Endothelial cell of umbilical vein (primary cell): ENCODE measurements around the gene EMC8. TPM values are rescaled to one million over a fixed set of nuclear protein-coding genes. Genes with fewer than 3 reads are reported as not detected.

Experiments
- BruUV-seq: library from RNA; stranded (reverse); fragments of 400-500 nt; replicated peaks from 2 replicates; lab custom pipeline; 2021; lab: Mats Ljungman, UMichigan
- CTCF ChIA-PET: fragments of 300-600, 350-600 bp; sonication (Branson Sonifier 250); formaldehyde crosslinking; loops from one replicate; lab custom pipeline; 2021; ENCODE audit warnings: antibody characterized with exemption, inconsistent platforms; lab: Charles Lee
- POLR2A ChIA-PET: fragments of 300-600, 350-600 bp; sonication (Branson Sonifier 250); formaldehyde crosslinking; loops from one replicate; lab custom pipeline; 2021; ENCODE audit warnings: antibody characterized with exemption, inconsistent platforms; lab: Charles Lee
- DNase-seq: peaks from one replicate; pipeline ENCODE4 v3.0.0-alpha.2; 2011; ENCODE audit warnings: low read depth, low spot score
- FAIRE-seq: peaks from 2 replicates; lab custom pipeline; 2011; peaks lifted over from hg19 to GRCh38; lab: Jason Lieb, UNC
- H2AFZ ChIP-seq: 2 replicates; pipeline ENCODE4 v1.6.0; 2012; ENCODE audit warnings: low read depth, low read length, control low read depth, inconsistent platforms
- H3K27ac ChIP-seq: 2 replicates; pipeline ENCODE4 v1.5.1; 2011; ENCODE audit warnings: low read depth, mild to moderate bottlenecking, control low read depth, low read length, moderate library complexity; ENCODE audit not compliant: insufficient read depth
- H3K27me3 ChIP-seq, 2 experiments: 2 replicates each; pipeline versions ENCODE4 v1.6.0 to v1.6.1; 2011; ENCODE audit warnings: low read length in 2 of 2, mixed read lengths in 1 of 2; ENCODE audit not compliant: control insufficient read depth in 2 of 2, insufficient read depth in 2 of 2
- H3K36me3 ChIP-seq, 2 experiments: 2 replicates in 1 of 2; 3 replicates in 1 of 2; pipeline ENCODE4 v1.5.1; 2011; ENCODE audit warnings: low read length in 2 of 2, mild to moderate bottlenecking in 1 of 2, moderate library complexity in 1 of 2; ENCODE audit not compliant: control insufficient read depth in 2 of 2, insufficient read depth in 2 of 2; ENCODE audit errors: extremely low read depth in 1 of 2
- H3K4me1 ChIP-seq: 3 replicates; pipeline ENCODE4 v1.5.1; 2011; ENCODE audit warnings: mild to moderate bottlenecking, low read length; ENCODE audit not compliant: control insufficient read depth, insufficient read depth; ENCODE audit errors: extremely low read depth
- H3K4me2 ChIP-seq: 2 replicates; pipeline ENCODE4 v1.6.1; 2011; ENCODE audit warnings: low read length, control low read depth, mixed read lengths; ENCODE audit not compliant: insufficient read depth
- H3K4me3 ChIP-seq, 3 experiments: fragments of 200-600 bp in 1 of 3; sonication (generic), shearing (Covaris generic) in 1 of 3; replicated peaks in 1 of 3; 2 replicates each; pipeline ENCODE4 v1.5.1; 2011 to 2016; ENCODE audit warnings: control low read depth in 3 of 3, low read length in 3 of 3, mild to moderate bottlenecking in 2 of 3, inconsistent platforms in 1 of 3, low read depth in 1 of 3, moderate library complexity in 1 of 3; ENCODE audit not compliant: insufficient read depth in 1 of 3
- H3K79me2 ChIP-seq: 2 replicates; pipeline ENCODE4 v1.6.0; 2012; ENCODE audit warnings: low read length, inconsistent platforms; ENCODE audit not compliant: control insufficient read depth, insufficient read depth
- H3K9ac ChIP-seq: replicated peaks from 2 replicates; pipeline ENCODE3; 2011; ENCODE audit warnings: low read length, control low read depth; ENCODE audit not compliant: insufficient read depth; ENCODE audit errors: extremely low read depth
- H3K9me1 ChIP-seq: replicated peaks from 3 replicates; pipeline ENCODE4 v1.6.0; 2011; ENCODE audit warnings: mild to moderate bottlenecking, low read length; ENCODE audit not compliant: control insufficient read depth, insufficient read depth; ENCODE audit errors: extremely low read depth
- H3K9me3 ChIP-seq: replicated peaks from 2 replicates; pipeline ENCODE4 v1.5.1; 2012; ENCODE audit warnings: low read length, inconsistent platforms; ENCODE audit not compliant: control insufficient read depth, insufficient read depth
- H4K20me1 ChIP-seq: replicated peaks from 2 replicates; pipeline ENCODE3; 2011; ENCODE audit warnings: mild to moderate bottlenecking, low read length; ENCODE audit not compliant: control insufficient read depth, insufficient read depth; ENCODE audit errors: extremely low read depth
- CTCF ChIP-seq, 2 donors: IDR thresholded peaks; 1 replicate in 1 of 2; 2 replicates in 1 of 2; pipeline ENCODE4 v1.5.1; 2011; ENCODE audit warnings: low read length in 2 of 2, mild to moderate bottlenecking in 2 of 2, moderate library complexity in 2 of 2, control low read depth in 1 of 2, inconsistent platforms in 1 of 2, low read depth in 1 of 2; ENCODE audit not compliant: insufficient read depth in 1 of 2; ENCODE audit errors: extremely low read depth in 1 of 2
- EZH2 ChIP-seq: IDR thresholded peaks from 2 replicates; pipeline ENCODE4 v1.6.1; 2012; ENCODE audit warnings: borderline replicate concordance, low read depth, mild to moderate bottlenecking, moderate library complexity, low read length, inconsistent platforms; ENCODE audit not compliant: severe bottlenecking
- FOS ChIP-seq: IDR thresholded peaks from 2 replicates; pipeline ENCODE4 v1.6.1; 2011; ENCODE audit warnings: mild to moderate bottlenecking, low read length, moderate library complexity, borderline replicate concordance; ENCODE audit not compliant: insufficient read depth
- GATA2 ChIP-seq: IDR thresholded peaks from 2 replicates; pipeline ENCODE4 v1.7.0; 2011; ENCODE audit warnings: low read depth, mild to moderate bottlenecking, moderate library complexity, mixed read lengths, low read length; ENCODE audit not compliant: insufficient read length, insufficient read depth
- JUN ChIP-seq: IDR thresholded peaks from 2 replicates; pipeline ENCODE4 v1.6.1; 2011; ENCODE audit warnings: borderline replicate concordance, low read depth; ENCODE audit not compliant: insufficient read length, insufficient read depth
- MAX ChIP-seq: IDR thresholded peaks from 2 replicates; pipeline ENCODE4 v1.6.1; 2011; ENCODE audit not compliant: insufficient read depth, insufficient read length
- MYC ChIP-seq: IDR thresholded peaks from one replicate; pipeline ENCODE4 v1.6.1; 2011; ENCODE audit warnings: mild to moderate bottlenecking, low read depth, low read length
- POLR2A ChIP-seq: IDR thresholded peaks from 2 replicates; pipeline ENCODE4 v1.6.1; 2012; ENCODE audit warnings: low read depth, mild to moderate bottlenecking, control low read depth, low read length
- POLR2AphosphoS5 ChIP-seq: IDR thresholded peaks from 2 replicates; pipeline ENCODE4 v1.6.1; 2012; ENCODE audit warnings: low read depth, mild to moderate bottlenecking, control low read depth, low read length, moderate library complexity; ENCODE audit not compliant: insufficient read depth
- dilution Hi-C: fragments of 300-500 bp; cut with MboI; formaldehyde crosslinking; loops from one replicate; pipeline ENCODE4 v1.15.0; 2019; ENCODE audit warnings: low sequenced_read_pairs; ENCODE audit not compliant: extremely low pct_ligation_motif_present
- intact Hi-C: fragments of 100-400 bp; cut with micrococcal nuclease; formaldehyde crosslinking; loops from one replicate; pipeline ENCODE4 v1.10.0; 2022
- polyA plus RNA-seq, 4 experiments: library from polyadenylated mRNA; depleted of rRNA in 3 of 4; stranded (reverse) in 3 of 4; unstranded in 1 of 4; fragments of >200 nt; gene quantifications; 2 replicates each; pipeline versions ENCODE4 v1.2.1 to v1.2.3, GENCODE V29; 2011 to 2012; ENCODE audit warnings: missing spikeins in 1 of 4
- total RNA-seq: library from RNA; stranded (reverse); gene quantifications from 2 replicates; pipeline ENCODE4 v1.2.3, GENCODE V29; 2021

EMC8 gene
- total and polyA plus RNA-seq, 2 donors (not counting 3 experiments of a cell fraction or from before 2014, with no cell fraction given): 51.2 to 59.6 TPM

- Histone ChIP-seq H3K9ac (no peak overlapping the region), H3K27me3 (peaks cover 0 to 2% of the 10 kb centered on the region in 2 experiments), H3K79me2 (no peaks in the 10 kb centered on the region), H3K9me1 (no peaks in the 10 kb centered on the region), H3K27ac (no peak overlapping the region), H3K9me3 (no peaks in the 10 kb centered on the region), H3K4me1 (no peaks in the 10 kb centered on the region), H3K4me3 (no peak overlapping the region), H3K36me3 (no peaks in the 10 kb centered on the region), H3K4me2 (no peak overlapping the region), H4K20me1 (no peaks in the 10 kb centered on the region), H2AFZ (no peak overlapping the region)
- CTCF ChIA-PET: interaction anchor here (1.2 to 8.2 kb wide), 2 partner anchors 164 to 193 kb away, joined by 7 to 564 read pairs; no protein-coding TSS in a partner anchor
- dilution Hi-C loops (no loop called here), intact Hi-C loops (loop anchor here (5.0 kb wide), 1 partner anchor 74 kb away; the partner anchor contains the start of gene IRF8)
- FAIRE-seq: no peak
- BruUV-seq: no TSS peak
- DNase-seq: no peak
- TF ChIP-seq MYC: no peak
- no peak for TF ChIP-seq FOS
- TF ChIP-seq POLR2A: no peak
- no peak for TF ChIP-seq EZH2
- POLR2A ChIA-PET: no interaction called here
These were observed 24.1 kb upstream of the EMC8 start for GRCh38 chr16:85823328-85823920.

- no TSS peak for BruUV-seq
- Histone ChIP-seq H3K9me3 (no peaks in the 10 kb centered on the region), H4K20me1 (no peaks in the 10 kb centered on the region), H3K4me3 (no peak overlapping the region), H3K27ac (no peak overlapping the region), H3K4me2 (no peak overlapping the region), H3K9ac (no peak overlapping the region), H3K79me2 (no peaks in the 10 kb centered on the region), H2AFZ (no peak overlapping the region), H3K9me1 (no peaks in the 10 kb centered on the region), H3K27me3 (peaks cover 0 to 2% of the 10 kb centered on the region in 2 experiments), H3K36me3 (no peaks in the 10 kb centered on the region), H3K4me1 (no peaks in the 10 kb centered on the region)
- ChIA-PET POLR2A (no interaction called here), CTCF (interaction anchor here (0.6 to 8.2 kb wide), 47 partner anchors 8 to 698 kb away, joined by 3 to 564 read pairs (median 5); partner anchors contain the start of gene IRF8)
- no peak for FAIRE-seq
- DNase-seq: no peak
- intact Hi-C loops (loop anchor here (5.0 kb wide), 1 partner anchor 75 kb away; the partner anchor contains the start of gene IRF8), dilution Hi-C loops (no loop called here)
- no peak for TF ChIP-seq MYC
- TF ChIP-seq EZH2: no peak
- no peak for TF ChIP-seq CTCF (IDR thresholded peaks at IDR 0.05; ENCODE audit: extremely low read depth in 1 of 2, insufficient read depth in 1 of 2, low read depth in 1 of 2, low read length in 2 of 2)
- no peak for TF ChIP-seq JUN
- no peak for TF ChIP-seq GATA2
- TF ChIP-seq POLR2A: no peak
- TF ChIP-seq FOS: no peak
- no peak for TF ChIP-seq MAX
- no peak for TF ChIP-seq POLR2AphosphoS5
These were observed 22.8 kb upstream of the EMC8 start for GRCh38 chr16:85822145-85822544.
